ENCODE measurements around the gene LY6G5C. TPM values are rescaled to one million over a fixed set of nuclear protein-coding genes. Genes with fewer than 3 reads are reported as not detected.
"Not testable (repeated sequence)": the region's sequence is repeated elsewhere in the genome, so short reads cannot be mapped to it uniquely, and the experiment has no call there.

LY6G5C gene
- total RNA-seq, 1 experiment from 2014 or later: not detected

- DNase-seq (ENCODE audit: low spot score): no peak
Observed at GRCh38 chr6:31715022-31715958, 34.4 kb upstream of the LY6G5C start, which contains the start of gene LY6G6D. LY6G6D (plus strand) TSS chr6:31715348; CDS start chr6:31715356, 8 bp downstream.

- no peak for DNase-seq (ENCODE audit: low spot score)
Observed at GRCh38 chr6:31713991-31714684, 33.3 kb upstream of the LY6G5C start.

GRCh38 chr6:31713465-31713864, 32.6 kb upstream of the LY6G5C start:
- DNase-seq (ENCODE audit: low spot score): no peak

- no peak for DNase-seq (ENCODE audit: low spot score)
Observed at GRCh38 chr6:31712296-31712695, 31.4 kb upstream of the LY6G5C start.

- no peak for DNase-seq (ENCODE audit: low spot score)
Observed at GRCh38 chr6:31711233-31711632, 30.4 kb upstream of the LY6G5C start.

GRCh38 chr6:31710523-31711219, 29.8 kb upstream of the LY6G5C start:
- DNase-seq (ENCODE audit: low spot score): no peak

GRCh38 chr6:31709157-31709556, 28.3 kb upstream of the LY6G5C start:
- not testable (repeated sequence) for DNase-seq (ENCODE audit: low spot score)

GRCh38 chr6:31708224-31708623, 27.4 kb upstream of the LY6G5C start:
- DNase-seq (ENCODE audit: low spot score): no peak

- no peak for DNase-seq (ENCODE audit: low spot score)
Observed at GRCh38 chr6:31707701-31708100, 26.8 kb upstream of the LY6G5C start.

- DNase-seq (ENCODE audit: low spot score): no peak
Observed at GRCh38 chr6:31706599-31706998, 25.7 kb upstream of the LY6G5C start, which contains the start of gene LY6G6F. LY6G6F (plus strand) TSS chr6:31706866; CDS start chr6:31706907, 41 bp downstream.

- DNase-seq (ENCODE audit: low spot score): no peak
Observed at GRCh38 chr6:31705931-31706330, 25.1 kb upstream of the LY6G5C start.

- DNase-seq (ENCODE audit: low spot score): peak; percentile 98
Observed at GRCh38 chr6:31702819-31703716, 22.2 kb upstream of the LY6G5C start, which contains the start of gene ABHD16A. ABHD16A (minus strand) TSS chr6:31703324; CDS start chr6:31703281, 43 bp downstream.

- DNase-seq (ENCODE audit: low spot score): no peak
Observed at GRCh38 chr6:31702405-31702818, 21.5 kb upstream of the LY6G5C start.

- no peak for DNase-seq (ENCODE audit: low spot score)
Observed at GRCh38 chr6:31701666-31702404, 21.0 kb upstream of the LY6G5C start.

- DNase-seq (ENCODE audit: low spot score): no peak
Observed at GRCh38 chr6:31700740-31701401, 20.0 kb upstream of the LY6G5C start.

GRCh38 chr6:31697555-31697954, 16.7 kb upstream of the LY6G5C start:
- DNase-seq (ENCODE audit: low spot score): no peak

GRCh38 chr6:31693535-31693934, 12.7 kb upstream of the LY6G5C start:
- no peak for DNase-seq (ENCODE audit: low spot score)

GRCh38 chr6:31692886-31693285, 12.0 kb upstream of the LY6G5C start:
- DNase-seq (ENCODE audit: low spot score): no peak

- no peak for DNase-seq (ENCODE audit: low spot score)
Observed at GRCh38 chr6:31692353-31692752, 11.5 kb upstream of the LY6G5C start.
